H1 (cell line): ENCODE data around the gene IAH1. TPM values are rescaled to one million over a fixed set of nuclear protein-coding genes. Genes with fewer than 3 reads are reported as not detected.
A peak's percentile ranks its signal among the peaks of the same experiment; 100 is the strongest.

Experiments
- CTCF ChIA-PET: fragments of 300-600 bp; sonication (Branson Sonifier 250); formaldehyde crosslinking; loops from one replicate; lab custom pipeline; 2021; ENCODE audit not compliant: partially characterized antibody; lab: Charles Lee
- POLR2A ChIA-PET: fragments of 300-600 bp; sonication (Branson Sonifier 250); formaldehyde crosslinking; loops from one replicate; lab custom pipeline; 2021; ENCODE audit warnings: inconsistent platforms; ENCODE audit not compliant: partially characterized antibody; lab: Charles Lee
- DNase-seq, 2 experiments: peaks; one replicate each; pipeline versions ENCODE4 v3.0.0 to v3.0.0-alpha.2; 2010 to 2022; ENCODE audit warnings: low spot score in 2 of 2, low read depth in 1 of 2, mixed read lengths in 1 of 2
- FAIRE-seq: peaks from 2 replicates; lab custom pipeline; 2011; peaks lifted over from hg19 to GRCh38; lab: Jason Lieb, UNC
- H2AFZ ChIP-seq: 2 replicates; pipeline ENCODE4 v1.8.1; 2012; ENCODE audit warnings: low read length, inconsistent platforms
- H2AK5ac ChIP-seq: 2 replicates; pipeline ENCODE4 v1.6.1; 2013; ENCODE audit warnings: low read depth, low read length
- H2BK120ac ChIP-seq: replicated peaks from 2 replicates; pipeline ENCODE3; 2013; ENCODE audit warnings: low read depth, low read length, inconsistent platforms
- H2BK12ac ChIP-seq: 2 replicates; pipeline ENCODE4 v1.6.1; 2013; ENCODE audit warnings: low read depth, low read length
- H2BK15ac ChIP-seq: 2 replicates; pipeline ENCODE4 v1.6.1; 2013; ENCODE audit warnings: low read length
- H2BK20ac ChIP-seq: 2 replicates; pipeline ENCODE4 v1.6.1; 2013; ENCODE audit warnings: low read length
- H2BK5ac ChIP-seq: 2 replicates; pipeline ENCODE4 v1.6.1; 2013; ENCODE audit warnings: low read depth, low read length
- H3K14ac ChIP-seq: 2 replicates; pipeline ENCODE4 v1.6.1; 2013; ENCODE audit warnings: inconsistent platforms; ENCODE audit not compliant: insufficient read length
- H3K18ac ChIP-seq: 2 replicates; pipeline ENCODE4 v1.6.1; 2013; ENCODE audit warnings: low read length; ENCODE audit errors: extremely low read depth
- H3K23ac ChIP-seq: 2 replicates; pipeline ENCODE4 v1.6.1; 2013; ENCODE audit warnings: inconsistent platforms; ENCODE audit not compliant: insufficient read length
- H3K23me2 ChIP-seq: 2 replicates; pipeline ENCODE4 v1.6.1; 2013; ENCODE audit warnings: low read depth, low read length
- H3K27ac ChIP-seq: 2 replicates; pipeline ENCODE4 v1.6.1; 2011; ENCODE audit warnings: low read depth, low read length, inconsistent platforms
- H3K27me3 ChIP-seq, 4 experiments: replicated peaks in 1 of 4; 1 replicate in 1 of 4; 2 replicates in 3 of 4; pipeline versions ENCODE4 v1.6.1 to v1.8.1; 2011 to 2013; ENCODE audit warnings: low read length in 3 of 4, mild to moderate bottlenecking in 3 of 4, inconsistent platforms in 2 of 4, mixed read lengths in 2 of 4, moderate library complexity in 1 of 4; ENCODE audit not compliant: control insufficient read depth in 3 of 4, insufficient read depth in 3 of 4; ENCODE audit errors: extremely low read depth in 1 of 4
- H3K36me3 ChIP-seq, 4 experiments: 2 replicates each; pipeline versions ENCODE4 v1.6.1 to v1.8.1; 2011 to 2013; ENCODE audit warnings: mild to moderate bottlenecking in 4 of 4, low read length in 3 of 4, moderate library complexity in 2 of 4, control low read depth in 1 of 4, inconsistent platforms in 1 of 4; ENCODE audit not compliant: insufficient read depth in 4 of 4, control insufficient read depth in 2 of 4
- H3K4ac ChIP-seq: replicated peaks from 2 replicates; pipeline ENCODE3; 2013; ENCODE audit warnings: low read length, low read depth, mixed read lengths, inconsistent platforms; ENCODE audit not compliant: insufficient read length
- H3K4me1 ChIP-seq, 4 experiments: replicated peaks in 1 of 4; 1 replicate in 1 of 4; 2 replicates in 3 of 4; pipeline versions ENCODE4 v1.6.1 to v1.8.1; 2011 to 2013; ENCODE audit warnings: low read length in 3 of 4, inconsistent platforms in 2 of 4, mixed read lengths in 1 of 4; ENCODE audit not compliant: insufficient read depth in 4 of 4, control insufficient read depth in 3 of 4
- H3K4me2 ChIP-seq, 2 experiments: 2 replicates each; pipeline versions ENCODE4 v1.6.1 to v1.8.1; 2011 to 2013; ENCODE audit warnings: low read depth in 2 of 2, low read length in 2 of 2, control low read depth in 1 of 2, inconsistent platforms in 1 of 2, mild to moderate bottlenecking in 1 of 2; ENCODE audit not compliant: insufficient read depth in 1 of 2
- H3K4me3 ChIP-seq, 4 experiments: fragments of 200-600, 300-600 bp in 1 of 4; sonication (generic), shearing (Covaris generic), sonication (Bioruptor Twin) in 1 of 4; 2 replicates each; pipeline versions ENCODE4 v1.5.1 to v1.8.1; 2011 to 2016; ENCODE audit warnings: low read length in 4 of 4, low read depth in 3 of 4, control low read depth in 2 of 4, inconsistent platforms in 2 of 4, mild to moderate bottlenecking in 2 of 4, mixed read lengths in 1 of 4, moderate library complexity in 1 of 4; ENCODE audit not compliant: insufficient read depth in 2 of 4; ENCODE audit errors: extremely low read depth in 1 of 4
- H3K56ac ChIP-seq: replicated peaks from 2 replicates; pipeline ENCODE3; 2013; ENCODE audit warnings: low read depth, mild to moderate bottlenecking, mixed read lengths, low read length, inconsistent platforms; ENCODE audit not compliant: insufficient read length
- H3K79me1 ChIP-seq: 2 replicates; pipeline ENCODE4 v1.6.1; 2013; ENCODE audit warnings: low read depth, low read length, control low read depth
- H3K79me2 ChIP-seq, 2 experiments: 2 replicates each; pipeline versions ENCODE4 v1.6.1 to v1.8.1; 2012 to 2013; ENCODE audit warnings: low read length in 2 of 2, mild to moderate bottlenecking in 2 of 2, inconsistent platforms in 1 of 2; ENCODE audit not compliant: insufficient read depth in 2 of 2, control insufficient read depth in 1 of 2
- H3K9ac ChIP-seq, 4 experiments: replicated peaks in 1 of 4; 1 replicate in 1 of 4; 2 replicates in 3 of 4; pipeline versions ENCODE4 v1.6.1 to v1.8.1; 2011 to 2013; ENCODE audit warnings: low read depth in 3 of 4, low read length in 3 of 4, control low read depth in 2 of 4, mild to moderate bottlenecking in 2 of 4, moderate library complexity in 2 of 4, inconsistent platforms in 1 of 4; ENCODE audit errors: extremely low read depth in 1 of 4
- H3K9me3 ChIP-seq, 2 experiments: 2 replicates each; pipeline versions ENCODE4 v1.6.1 to v1.8.1; 2012 to 2013; ENCODE audit warnings: mild to moderate bottlenecking in 2 of 2, moderate library complexity in 2 of 2, control low read depth in 1 of 2, inconsistent platforms in 1 of 2, low read depth in 1 of 2, low read length in 1 of 2, mixed read lengths in 1 of 2; ENCODE audit not compliant: insufficient read depth in 2 of 2
- H4K20me1 ChIP-seq, 2 experiments: replicated peaks in 1 of 2; 2 replicates each; pipeline versions ENCODE3 to v1.8.1; 2011 to 2013; ENCODE audit warnings: inconsistent platforms in 2 of 2, low read length in 2 of 2, mild to moderate bottlenecking in 1 of 2; ENCODE audit not compliant: insufficient read depth in 2 of 2, control insufficient read depth in 1 of 2
- H4K5ac ChIP-seq: 2 replicates; pipeline ENCODE4 v1.6.1; 2013; ENCODE audit warnings: low read length, low read depth, mixed read lengths, inconsistent platforms; ENCODE audit not compliant: insufficient read length
- H4K8ac ChIP-seq: 2 replicates; pipeline ENCODE4 v1.8.0; 2013; ENCODE audit warnings: mild to moderate bottlenecking, moderate library complexity, low read length, inconsistent platforms; ENCODE audit not compliant: insufficient read depth; ENCODE audit errors: extremely low read depth
- H4K91ac ChIP-seq: replicated peaks from 2 replicates; pipeline ENCODE3; 2013; ENCODE audit warnings: low read length, mixed read lengths, inconsistent platforms; ENCODE audit not compliant: insufficient read length
- EGR1 ChIP-seq: IDR thresholded peaks from 2 replicates; pipeline ENCODE4 v1.6.1; 2011; ENCODE audit warnings: low read depth, low read length, borderline replicate concordance
- FOSL1 ChIP-seq: IDR thresholded peaks from 2 replicates; pipeline ENCODE4 v1.6.1; 2011; ENCODE audit warnings: mild to moderate bottlenecking, low read depth, low read length, moderate library complexity; ENCODE audit not compliant: insufficient read depth
- KDM1A ChIP-seq: fragments of 200-600, 300-600 bp; sonication (generic); IDR thresholded peaks from 2 replicates; pipeline ENCODE4 v1.7.1; 2016; ENCODE audit warnings: mild to moderate bottlenecking, low read length, borderline replicate concordance
- KDM4A ChIP-seq: IDR thresholded peaks from one replicate; pipeline ENCODE4 v1.7.1; 2012; ENCODE audit warnings: low read depth, mild to moderate bottlenecking, moderate library complexity, low read length, inconsistent platforms; ENCODE audit not compliant: severe bottlenecking
- MAFK ChIP-seq: IDR thresholded peaks from 2 replicates; pipeline ENCODE4 v1.6.1; 2012; ENCODE audit warnings: low read depth, mild to moderate bottlenecking, improper control_type of control experiment, low read length
- PHF8 ChIP-seq: fragments of 200-600 bp; sonication (generic); conservative IDR thresholded peaks from 2 replicates; pipeline ENCODE4 v1.7.1; 2012; ENCODE audit warnings: low read depth, mild to moderate bottlenecking, inconsistent platforms, low read length, moderate library complexity
- RXRA ChIP-seq: IDR thresholded peaks from 2 replicates; pipeline ENCODE4 v1.6.1; 2011; ENCODE audit warnings: low read depth, mild to moderate bottlenecking, low read length, moderate library complexity; ENCODE audit not compliant: insufficient read depth
- YY1 ChIP-seq: IDR thresholded peaks from 2 replicates; pipeline ENCODE4 v1.6.1; 2011; ENCODE audit warnings: low read depth, mild to moderate bottlenecking, low read length
- WGBS, 2 experiments: shearing (Covaris generic) in 1 of 2; methylation state at CpG; one replicate each; pipeline versions ENCODE4 v1.1.6 to v1.1.7; 2013 to 2015; ENCODE audit warnings: low lambda C conversion rate in 2 of 2, mixed read lengths in 2 of 2, inconsistent platforms in 1 of 2, low coverage in 1 of 2, missing lambda C conversion rate in 1 of 2; ENCODE audit not compliant: insufficient replicate concordance in 2 of 2, insufficient coverage in 1 of 2, insufficient read length in 1 of 2; ENCODE audit errors: extremely low coverage in 1 of 2, missing lambda C conversion rate in 1 of 2; 5-methylcytosine and 5-hydroxymethylcytosine counted together
- long read RNA-seq, 2 experiments: library from RNA in 1 of 2; library from capped mRNA in 1 of 2; stranded (forward); transcript quantifications; one replicate each; pipeline ENCODE4 v2.0.0, GENCODE V29; 2021; ENCODE audit warnings: inconsistent platforms in 1 of 2
- polyA minus RNA-seq, 3 experiments: library from RNA; depleted of rRNA, polyadenylated mRNA; stranded (reverse); fragments of >200 nt; gene quantifications; 1 replicate in 2 of 3; 2 replicates in 1 of 3; pipeline ENCODE4 v1.2.3, GENCODE V29; 2011
- polyA plus RNA-seq, 7 experiments: library from polyadenylated mRNA; depleted of rRNA in 3 of 7; stranded (reverse) in 5 of 7; unstranded in 2 of 7; fragments of >200 nt in 5 of 7; fragments of 200-250 nt in 2 of 7; gene quantifications; 1 replicate in 5 of 7; 2 replicates in 1 of 7; 4 replicates in 1 of 7; pipeline versions ENCODE4 v1.2.1 to v1.2.3, GENCODE V29; 2011 to 2013; ENCODE audit warnings: missing spikeins in 2 of 7, mixed read lengths in 2 of 7
- total RNA-seq: library from RNA; stranded (reverse); fragmentation: NEBNext Ultra II Directional; extraction: Animal tissue kit (Norgen Biotek cat#: 25700); gene quantifications from 2 replicates; pipeline ENCODE4 v1.2.1, GENCODE V29; 2021

IAH1 gene
- 15.1 and 19.8 TPM in 2 replicates for total RNA-seq
- 11.3 and 21.5 TPM in 2 replicates for polyA plus RNA-seq (2011; rRNA removed)
- polyA plus RNA-seq (2011; cell fraction: cytosol; rRNA removed), result 15.2 TPM
- 7.9 TPM for polyA plus RNA-seq (2011; cell fraction: nucleus; rRNA removed)
- polyA plus RNA-seq (2012, experiment 1 of 2), result 16.9 to 22.9 TPM (median 19.6 TPM) in 4 replicates
- polyA plus RNA-seq (2012, experiment 2 of 2), result 7.5 TPM
- 9.3 TPM for polyA plus RNA-seq (2013, experiment 1 of 2)
- 8.5 TPM for polyA plus RNA-seq (2013, experiment 2 of 2)
- 8.1 and 19.0 TPM in 2 replicates for polyA minus RNA-seq (2011; rRNA and poly(A)+ RNA removed)
- 4.3 TPM for polyA minus RNA-seq (2011; cell fraction: cytosol; rRNA and poly(A)+ RNA removed)
- 6.9 TPM for polyA minus RNA-seq (2011; cell fraction: nucleus; rRNA and poly(A)+ RNA removed)
- long read RNA-seq, experiment 1, transcript IAH1-215 (6 exons, 1,266 nt), result major isoform, 7 of 16 reads
- long read RNA-seq, experiment 1, partial matches to known transcripts, result 1 of 16 reads
- long read RNA-seq, experiment 1, other reads (novel, unspliced or antisense), result 4 of 16 reads
- long read RNA-seq, experiment 2, transcript IAH1-215 (6 exons, 1,266 nt), result major isoform, 17 of 27 reads
- long read RNA-seq, experiment 2, partial matches to known transcripts, result 1 of 27 reads
- long read RNA-seq, experiment 2, other reads (novel, unspliced or antisense), result 6 of 27 reads

- H3K79me2 ChIP-seq, result no peaks in the 10 kb centered on the region
- no peak within 1 kb of the TSS for H2BK120ac ChIP-seq
- H2BK20ac ChIP-seq, result no peak within 1 kb of the TSS
- no peak within 1 kb of the TSS for H3K23ac ChIP-seq
- no peaks in the 10 kb centered on the region for H3K79me1 ChIP-seq
- ChIA-PET POLR2A (interaction anchor here (0.8 to 2.9 kb wide), 4 partner anchors 8 to 156 kb away, joined by 3 to 12 read pairs (median 6); partner anchors contain the start of genes ADAM17 and YWHAQ), CTCF (interaction anchor here (0.9 to 1.7 kb wide), 2 partner anchors 295 to 331 kb away, joined by 5 to 6 read pairs; no protein-coding TSS in a partner anchor)
- H3K56ac ChIP-seq, result no peak within 1 kb of the TSS
- DNase-seq (peak in 1 of 2 experiments; percentile 54), FAIRE-seq (no peak)
- H4K91ac ChIP-seq, result no peak within 1 kb of the TSS
- H3K27ac ChIP-seq, result no peak within 1 kb of the TSS
- H3K4me1 ChIP-seq, result peaks cover 0 to 4% (median 2%) of the 10 kb centered on the region in 4 experiments; a peak in 2 of 7 replicates
- H3K4ac ChIP-seq, result no peak within 1 kb of the TSS
- H2BK5ac ChIP-seq, result 0 out of 2 replicates have a peak within 1 kb of the TSS, but pooled peaks have one; percentile 1
- peak within 1 kb of the TSS in 3 of 4 experiments; percentile 25 to 67 (median 48); a peak in 5 of 7 replicates for H3K9ac ChIP-seq
- peaks cover 5 to 20% (median 11%) of the 10 kb centered on the region in 4 experiments; a peak in 7 of 8 replicates for H3K36me3 ChIP-seq
- no peak within 1 kb of the TSS for H2BK15ac ChIP-seq
- 47% methylated on average over 55 of the region's 91 CpGs; no CpG with 5 or more reads in 1 of the 2 experiments for WGBS, 2 experiments
- no peak within 1 kb of the TSS for H4K5ac ChIP-seq
- peak within 1 kb of the TSS; percentile 28 for H4K8ac ChIP-seq
- H2AK5ac ChIP-seq, result no peak within 1 kb of the TSS
- H2BK12ac ChIP-seq, result peak within 1 kb of the TSS; percentile 60; the same call in 1 of the 2 replicates
- H3K27me3 ChIP-seq, result peaks cover 0 to 2% (median 0%) of the 10 kb centered on the region in 4 experiments; a peak in 2 of 7 replicates
- H3K23me2 ChIP-seq, result peaks cover 11% of the 10 kb centered on the region
- H3K9me3 ChIP-seq, result peaks cover 5% of the 10 kb centered on the region in 2 experiments; a peak in 3 of 4 replicates
- H3K4me2 ChIP-seq, result peak within 1 kb of the TSS; percentile 55 to 65
- peak within 1 kb of the TSS; percentile 34; the same call in 1 of the 2 replicates for H2AFZ ChIP-seq
- no peaks in the 10 kb centered on the region for H4K20me1 ChIP-seq
- peak within 1 kb of the TSS; percentile 29 to 64 (median 50) for H3K4me3 ChIP-seq
- no peak within 1 kb of the TSS for H3K14ac ChIP-seq
- no peak within 1 kb of the TSS; the same call in 1 of the 2 replicates for H3K18ac ChIP-seq
- TF ChIP-seq KDM4A, result peak; percentile 15
- 0 out of 2 replicates have a peak, but pooled peaks have one; percentile 16 for TF ChIP-seq PHF8
- no peak for TF ChIP-seq YY1
- no peak for TF ChIP-seq MAFK
- TF ChIP-seq FOSL1, result no peak
- TF ChIP-seq KDM1A, result no peak
- TF ChIP-seq EGR1, result no peak
- no peak for TF ChIP-seq RXRA
Observed at GRCh38 chr2:9474361-9475057, at the start of gene IAH1. TSS of gene IAH1 (plus strand) at chr2:9474551. CDS start at chr2:9474567, 16 bp downstream.
